ENCODE measurements around the gene TTLL5.

TTLL5 gene

DNA sequence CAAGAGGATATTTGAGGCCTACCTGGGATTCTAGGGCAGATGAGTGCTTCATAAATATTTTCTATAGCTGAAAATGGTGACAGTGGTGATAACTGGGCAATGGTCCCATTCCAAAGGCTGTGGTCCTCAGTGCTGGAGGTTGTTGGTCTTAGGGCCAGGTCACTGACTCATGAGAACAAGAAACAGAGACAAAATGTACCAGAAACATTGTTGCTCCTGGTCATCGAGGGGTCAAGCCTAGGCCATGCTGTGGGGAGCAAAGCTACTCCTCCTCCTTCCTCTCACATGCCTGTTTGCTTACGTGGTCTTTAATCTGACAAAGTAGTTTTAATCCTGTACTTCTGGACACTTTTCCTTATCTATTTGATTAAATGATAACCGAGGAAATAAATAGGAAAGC is 34.2 kb upstream of the TTLL5 start:
- TF ChIP-seq, protein P1, sequence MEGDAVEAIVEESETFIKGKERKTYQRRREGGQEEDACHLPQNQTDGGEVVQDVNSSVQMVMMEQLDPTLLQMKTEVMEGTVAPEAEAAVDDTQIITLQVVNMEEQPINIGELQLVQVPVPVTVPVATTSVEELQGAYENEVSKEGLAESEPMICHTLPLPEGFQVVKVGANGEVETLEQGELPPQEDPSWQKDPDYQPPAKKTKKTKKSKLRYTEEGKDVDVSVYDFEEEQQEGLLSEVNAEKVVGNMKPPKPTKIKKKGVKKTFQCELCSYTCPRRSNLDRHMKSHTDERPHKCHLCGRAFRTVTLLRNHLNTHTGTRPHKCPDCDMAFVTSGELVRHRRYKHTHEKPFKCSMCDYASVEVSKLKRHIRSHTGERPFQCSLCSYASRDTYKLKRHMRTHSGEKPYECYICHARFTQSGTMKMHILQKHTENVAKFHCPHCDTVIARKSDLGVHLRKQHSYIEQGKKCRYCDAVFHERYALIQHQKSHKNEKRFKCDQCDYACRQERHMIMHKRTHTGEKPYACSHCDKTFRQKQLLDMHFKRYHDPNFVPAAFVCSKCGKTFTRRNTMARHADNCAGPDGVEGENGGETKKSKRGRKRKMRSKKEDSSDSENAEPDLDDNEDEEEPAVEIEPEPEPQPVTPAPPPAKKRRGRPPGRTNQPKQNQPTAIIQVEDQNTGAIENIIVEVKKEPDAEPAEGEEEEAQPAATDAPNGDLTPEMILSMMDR (conservative IDR thresholded peaks at IDR 0.05) = no peak
- H3K27ac ChIP-seq = no peak overlapping the region

DNA sequence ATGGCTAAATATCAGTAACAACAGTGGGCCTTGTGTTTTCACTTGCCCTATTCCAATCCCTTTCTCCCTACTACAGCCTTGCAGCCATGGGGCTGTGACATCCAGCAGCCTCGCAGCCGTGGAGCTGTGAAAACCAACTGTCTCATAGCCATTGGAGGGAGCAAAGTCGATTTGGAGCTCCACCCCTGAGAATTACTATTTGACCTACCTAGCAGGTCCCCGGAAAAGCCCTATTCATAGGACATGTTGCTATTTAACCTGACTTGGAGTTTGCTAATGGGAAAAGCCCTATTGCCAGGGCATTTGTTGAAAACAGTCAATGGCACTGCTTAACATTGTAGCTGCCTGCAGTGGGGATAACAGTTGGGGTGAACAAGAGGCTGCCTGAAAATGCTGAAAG is 33.6 kb upstream of the TTLL5 start:
- no peak overlapping the region for H3K27ac ChIP-seq
- TF ChIP-seq, protein P1 (conservative IDR thresholded peaks at IDR 0.05) = no peak

DNA sequence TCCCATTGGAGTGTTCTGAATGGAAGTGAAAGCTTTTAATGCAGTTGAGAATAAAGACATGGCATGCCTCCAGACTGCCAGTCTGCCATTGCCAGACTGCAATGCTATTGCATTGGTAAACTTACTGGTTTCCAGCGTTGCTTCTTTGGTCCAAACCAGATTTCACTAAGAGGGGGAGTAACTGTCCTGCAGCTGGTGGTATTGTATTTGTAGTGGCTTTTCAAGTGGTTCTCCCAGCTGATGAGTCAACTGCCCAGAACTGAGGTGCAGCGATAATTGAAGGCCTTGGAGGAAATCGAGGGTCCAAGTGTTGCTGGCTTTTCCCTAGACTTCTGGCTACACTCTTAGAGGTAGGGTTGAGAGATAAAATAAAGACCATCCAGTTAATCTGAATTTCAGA is 32.2 kb upstream of the TTLL5 start:
- H3K27ac ChIP-seq = no peak overlapping the region
- TF ChIP-seq, protein P1 (conservative IDR thresholded peaks at IDR 0.05) = no peak

DNA sequence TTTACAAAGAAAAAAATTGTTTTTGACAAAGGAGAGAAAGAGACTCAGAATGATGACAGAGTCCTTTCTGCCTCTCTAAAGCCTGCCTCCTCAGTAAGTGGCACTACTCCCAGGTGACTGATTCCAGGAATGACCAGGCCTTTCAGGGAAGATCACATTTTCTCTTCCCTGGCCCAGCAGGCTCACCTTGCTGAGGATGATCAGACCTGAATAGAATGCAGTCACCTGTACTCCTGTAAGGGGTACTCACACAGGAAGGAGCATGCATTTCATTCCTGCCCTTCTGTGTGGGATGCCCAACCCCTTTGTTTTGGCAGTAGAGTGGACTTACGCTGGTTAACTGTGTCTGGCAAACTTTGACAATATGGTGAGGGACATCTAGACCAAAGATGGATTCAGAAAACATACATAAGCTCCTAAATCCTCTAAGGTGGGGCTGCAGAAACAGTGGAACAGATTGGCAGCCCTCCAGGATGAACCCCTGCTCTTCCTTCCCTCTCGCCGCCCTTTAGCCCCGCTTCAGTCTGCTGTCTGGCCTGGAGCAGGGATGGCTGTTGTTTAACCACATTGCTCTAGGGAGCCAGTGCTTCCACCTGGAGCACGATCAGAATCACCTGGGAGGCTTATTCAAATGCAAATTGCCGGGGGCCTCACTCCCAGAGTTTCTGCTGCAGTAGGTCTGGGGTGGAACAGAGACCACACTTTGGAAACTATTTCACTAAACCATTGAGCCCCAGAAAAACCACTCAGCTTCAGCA is 30.2 kb upstream of the TTLL5 start:
- no peak overlapping the region for H3K27ac ChIP-seq
- TF ChIP-seq, protein P1 (conservative IDR thresholded peaks at IDR 0.05) = no peak

DNA sequence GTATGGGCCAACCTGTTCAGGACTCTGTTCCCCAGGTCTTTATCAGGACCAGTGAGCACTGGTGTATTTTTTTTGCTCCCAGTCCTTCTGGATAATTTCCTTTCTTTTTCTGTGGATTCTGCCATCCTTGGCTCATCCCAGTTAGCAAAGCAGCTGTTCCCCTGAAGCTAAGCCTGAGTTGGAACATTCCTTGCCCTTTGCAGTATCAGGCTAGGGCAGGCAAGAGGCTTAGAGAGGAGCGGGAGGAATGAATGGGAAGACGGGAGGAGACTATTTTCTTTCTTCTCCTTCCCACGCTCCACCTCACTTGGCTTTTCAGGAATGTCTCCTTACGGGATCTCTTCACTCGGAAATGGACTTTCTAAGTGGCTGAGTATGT is 29.6 kb upstream of the TTLL5 start:
- TF ChIP-seq, protein P1 (conservative IDR thresholded peaks at IDR 0.05) = no peak
- H3K27ac ChIP-seq = no peak overlapping the region

DNA sequence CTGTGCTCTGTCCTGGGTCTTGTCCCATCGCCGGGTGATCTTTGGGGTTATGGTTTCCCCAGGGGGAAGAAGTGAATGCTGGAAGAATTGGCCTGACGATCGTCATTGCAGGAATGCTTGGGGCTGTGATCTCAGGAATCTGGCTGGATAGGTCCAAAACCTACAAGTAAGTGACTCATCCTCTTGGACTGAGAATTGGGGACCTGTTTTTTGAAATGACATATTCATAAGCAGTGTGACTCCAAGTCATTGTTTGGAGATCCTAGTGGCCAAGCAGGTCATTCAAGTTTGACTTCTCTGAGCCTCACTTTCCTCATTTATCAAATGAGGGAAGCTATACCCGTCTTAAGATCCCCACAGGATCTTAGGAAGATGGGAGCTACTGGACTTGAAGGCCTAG is 26.2 kb upstream of the TTLL5 start:
- no peak overlapping the region for H3K27ac ChIP-seq
- TF ChIP-seq, protein P1 (conservative IDR thresholded peaks at IDR 0.05) = no peak

DNA sequence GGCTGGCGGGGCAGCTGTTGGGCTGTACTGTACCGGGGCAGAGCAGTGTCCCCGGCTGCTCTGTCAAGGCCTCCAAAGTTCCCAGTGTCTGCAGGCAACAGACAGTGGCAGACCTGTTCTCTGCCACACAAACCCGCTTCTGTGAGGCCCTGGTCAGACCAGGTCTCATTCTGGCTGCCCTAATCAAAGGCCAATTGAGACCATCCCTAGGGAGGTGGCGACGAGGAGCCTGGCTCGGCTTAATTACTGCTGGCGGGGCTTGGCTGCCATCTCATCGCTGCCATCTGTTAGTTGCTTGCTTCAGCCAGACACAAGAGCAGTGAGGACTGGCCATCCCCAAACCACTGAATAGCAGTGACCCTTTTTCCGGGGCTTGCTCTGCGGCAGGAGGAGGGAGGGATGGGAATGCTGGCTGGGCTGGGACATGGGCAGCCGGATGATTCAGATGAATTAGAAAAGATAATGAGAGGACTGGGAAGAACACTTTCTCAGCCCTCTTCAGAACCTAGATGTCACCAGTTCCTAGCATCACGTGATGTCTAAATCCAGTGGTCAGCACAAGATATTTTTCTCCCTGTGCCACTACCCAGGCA is 24.9 kb upstream of the TTLL5 start:
- TF ChIP-seq, protein P1 (conservative IDR thresholded peaks at IDR 0.05) = no peak
- no peak overlapping the region for H3K27ac ChIP-seq

Data from VCaP (cell line).